GM23338 (cell line): ENCODE results near the gene AFF1. TPM values are rescaled to one million over a fixed set of nuclear protein-coding genes. Genes with fewer than 3 reads are reported as not detected.

ENCODE experiments used
- ATAC-seq: fragments of 200-7000 bp; cut with Tn5 transposase; 3 replicates; pipeline ENCODE4 v1.9.1; 2020
- DNase-seq: peaks from one replicate; pipeline ENCODE4 v3.0.0-alpha.2; 2015; ENCODE audit warnings: low spot score
- H2AFZ ChIP-seq: fragments of 200-600 bp; sonication (generic); 2 replicates; pipeline ENCODE4 v1.8.0; 2016; ENCODE audit warnings: antibody characterized with exemption, mild to moderate bottlenecking, moderate library complexity
- H3F3A ChIP-seq: fragments of 200-600 bp; sonication (generic); replicated peaks from 2 replicates; pipeline ENCODE4 v1.8.0; 2017; ENCODE audit warnings: antibody characterized with exemption, mixed run types, low read depth
- H3K27ac ChIP-seq: fragments of 200-600 bp; sonication (generic); 2 replicates; pipeline ENCODE4 v1.6.1; 2016; ENCODE audit warnings: low read depth
- H3K27me3 ChIP-seq: fragments of 200-600 bp; sonication (generic); 2 replicates; pipeline ENCODE4 v1.8.0; 2016; ENCODE audit warnings: mild to moderate bottlenecking, mixed run types, moderate library complexity; ENCODE audit not compliant: insufficient read depth
- H3K36me3 ChIP-seq: fragments of 200-600 bp; sonication (generic); 2 replicates; pipeline ENCODE4 v1.8.0; 2016; ENCODE audit warnings: mild to moderate bottlenecking; ENCODE audit not compliant: insufficient read depth
- H3K4me1 ChIP-seq: fragments of 200-600 bp; sonication (generic); 2 replicates; pipeline ENCODE4 v1.8.0; 2016; ENCODE audit warnings: mild to moderate bottlenecking, moderate library complexity; ENCODE audit not compliant: insufficient read depth
- H3K4me2 ChIP-seq: fragments of 200-600 bp; sonication (generic); 2 replicates; pipeline ENCODE4 v1.7.1; 2017; ENCODE audit warnings: mixed run types
- H3K4me3 ChIP-seq: fragments of 200-600 bp; sonication (generic); 2 replicates; pipeline ENCODE4 v1.6.1; 2016; ENCODE audit warnings: mixed run types
- H3K79me2 ChIP-seq: fragments of 200-600 bp; sonication (generic); replicated peaks from 2 replicates; pipeline ENCODE4 v1.8.0; 2017; ENCODE audit warnings: mild to moderate bottlenecking; ENCODE audit not compliant: insufficient read depth
- H3K9me2 ChIP-seq: fragments of 200-600 bp; sonication (generic); 2 replicates; pipeline ENCODE4 v1.8.0; 2017; ENCODE audit not compliant: insufficient read depth
- H4K20me1 ChIP-seq: fragments of 200-600 bp; sonication (generic); replicated peaks from 2 replicates; pipeline ENCODE4 v1.8.0; 2017; ENCODE audit warnings: mild to moderate bottlenecking; ENCODE audit not compliant: insufficient read depth
- H3K27ac Mint-ChIP-seq: 2 replicates; pipeline ENCODE4 v1.8.0; 2020; ENCODE audit warnings: inconsistent platforms, mild to moderate bottlenecking, moderate library complexity, mixed read lengths
- H3K27me3 Mint-ChIP-seq: 3 replicates; pipeline ENCODE4 v1.8.0; 2022; ENCODE audit warnings: low read depth, mild to moderate bottlenecking, moderate library complexity, mixed read lengths, inconsistent platforms; ENCODE audit not compliant: insufficient read depth, poor library complexity
- H3K36me3 Mint-ChIP-seq: 3 replicates; pipeline ENCODE4 v1.8.0; 2021; ENCODE audit warnings: low read depth, mild to moderate bottlenecking, inconsistent platforms, moderate library complexity, mixed read lengths
- H3K4me1 Mint-ChIP-seq: 3 replicates; pipeline ENCODE4 v1.8.0; 2020; ENCODE audit warnings: mild to moderate bottlenecking, inconsistent platforms, mixed read lengths
- H3K4me3 Mint-ChIP-seq: 3 replicates; pipeline ENCODE4 v1.8.0; 2021; ENCODE audit warnings: moderate library complexity, mild to moderate bottlenecking, inconsistent platforms, mixed read lengths
- H3K9me3 Mint-ChIP-seq: 3 replicates; pipeline ENCODE4 v1.8.0; 2020; ENCODE audit warnings: moderate library complexity, mild to moderate bottlenecking, inconsistent platforms, mixed read lengths
- CREB1 ChIP-seq: fragments of 250-450 bp; sonication (Bioruptor Pico); IDR thresholded peaks from 2 replicates; pipeline ENCODE4 v1.5.0; 2020; ENCODE audit warnings: low read depth, mild to moderate bottlenecking, moderate library complexity
- CTCF ChIP-seq, 2 experiments: fragments of 200-600 bp in 1 of 2; sonication (generic) in 1 of 2; conservative IDR thresholded peaks; 2 replicates each; pipeline versions ENCODE4 v1.5.1 to v1.6.1; 2016 to 2017; ENCODE audit warnings: antibody characterized with exemption in 2 of 2, low read depth in 2 of 2, mild to moderate bottlenecking in 2 of 2, moderate library complexity in 1 of 2
- ETS1 ChIP-seq: IDR thresholded peaks from 2 replicates; pipeline ENCODE4 v1.6.1; 2016; ENCODE audit warnings: antibody characterized with exemption
- EZH2 ChIP-seq: fragments of 200-600 bp; sonication (generic); IDR thresholded peaks from one replicate; pipeline ENCODE4 v1.8.0; 2017; ENCODE audit warnings: antibody characterized with exemption, mild to moderate bottlenecking, low read depth; ENCODE audit not compliant: unreplicated experiment
- JUNB ChIP-seq: IDR thresholded peaks from one replicate; pipeline ENCODE4 v1.6.1; 2016; ENCODE audit warnings: antibody characterized with exemption; ENCODE audit not compliant: unreplicated experiment
- NANOG ChIP-seq: IDR thresholded peaks from 2 replicates; pipeline ENCODE4 v1.6.1; 2016; ENCODE audit warnings: antibody characterized with exemption, borderline replicate concordance
- POLR2AphosphoS5 ChIP-seq: IDR thresholded peaks from 2 replicates; pipeline ENCODE4 v1.6.1; 2016; ENCODE audit warnings: antibody characterized with exemption, low read depth
- STAT1 ChIP-seq: IDR thresholded peaks from one replicate; pipeline ENCODE4 v1.6.1; 2016; ENCODE audit warnings: antibody characterized with exemption; ENCODE audit not compliant: unreplicated experiment
- ZNF114 ChIP-seq: fragments of 250-450 bp; sonication (Bioruptor Pico); IDR thresholded peaks from 2 replicates; pipeline ENCODE4 v1.5.0; 2020; ENCODE audit warnings: mild to moderate bottlenecking, moderate library complexity
- ZNF331 ChIP-seq: fragments of 250-450 bp; sonication (Bioruptor Pico); IDR thresholded peaks from 2 replicates; pipeline ENCODE4 v1.5.0; 2020; ENCODE audit warnings: low read depth, mild to moderate bottlenecking, moderate library complexity
- ZNF462 ChIP-seq: fragments of 250-450 bp; sonication (Bioruptor Pico); IDR thresholded peaks from 2 replicates; pipeline ENCODE4 v1.5.0; 2020; ENCODE audit warnings: mild to moderate bottlenecking, moderate library complexity
- polyA plus RNA-seq: library from polyadenylated mRNA; unstranded; fragments of >200 nt; fragmentation: Nextera tagmentation; extraction: Ambion mirVana; gene quantifications from 2 replicates; pipeline ENCODE4 v1.2.1, GENCODE V29; 2016
- total RNA-seq: library from RNA; depleted of rRNA; stranded (reverse); fragments of >200 nt; shearing (Covaris generic); gene quantifications from 2 replicates; pipeline ENCODE4 v1.2.3, GENCODE V29; 2014
- TF ChIP-seq, protein P1 (sequence below): IDR thresholded peaks from one replicate; pipeline ENCODE4 v1.6.1; 2018; ENCODE audit warnings: antibody characterized with exemption; ENCODE audit not compliant: unreplicated experiment

AFF1 gene
- total and polyA plus RNA-seq, 2 experiments from 2014 or later = 42.6 to 67.2 TPM

DNA sequence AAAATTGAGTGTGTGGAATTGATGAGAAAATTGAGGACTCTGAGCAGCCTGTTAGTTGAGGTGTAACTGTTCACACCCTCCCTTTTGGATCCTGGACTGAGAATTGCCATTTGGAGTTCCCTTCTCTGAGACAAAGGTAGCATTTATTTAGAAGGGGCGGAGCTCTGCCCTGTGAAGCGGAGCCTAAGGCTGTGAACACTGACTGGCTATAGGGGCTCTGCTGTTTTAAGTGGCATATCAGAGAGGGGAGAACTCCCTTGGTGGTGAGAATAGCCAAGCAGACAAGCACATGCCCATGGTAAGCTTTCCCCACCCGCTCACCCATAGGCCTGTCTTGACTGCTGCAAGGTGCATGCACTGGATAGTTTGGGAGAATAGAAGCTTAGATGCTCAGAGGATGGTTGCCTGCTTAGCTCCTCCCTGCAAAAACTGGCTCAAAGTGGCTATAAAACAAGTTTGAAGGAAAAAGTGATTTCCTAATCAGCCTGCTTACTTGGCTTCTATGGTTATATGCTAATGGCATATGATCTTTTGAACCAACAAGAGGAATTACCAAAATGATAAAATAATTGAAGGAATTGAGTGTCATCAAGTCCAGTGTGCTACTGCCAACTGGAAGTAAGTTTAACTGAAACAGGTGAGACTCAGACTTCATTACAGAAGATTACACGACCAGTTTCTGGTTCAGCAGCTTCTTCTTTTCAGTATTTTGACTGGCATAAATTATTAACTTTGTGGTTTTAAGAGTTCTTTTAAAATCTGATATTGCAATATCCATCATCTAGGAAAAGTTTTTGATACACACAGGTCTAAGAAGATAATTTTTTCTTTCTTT is 108.4 kb downstream of the AFF1 start:
- peaks cover 4% of the 10 kb centered on the region for H3K27me3 Mint-ChIP-seq
- H3K4me1 ChIP-seq = peaks cover 55% of the 10 kb centered on the region
- no peak overlapping the region for H3K4me2 ChIP-seq
- no peak overlapping the region for H3K27ac Mint-ChIP-seq
- no peaks in the 10 kb centered on the region; the same call in 2 of the 3 replicates for H3K9me3 Mint-ChIP-seq
- 0 out of 2 replicates have a peak, but pooled peaks cover 3% of the 10 kb centered on the region for H3F3A ChIP-seq
- H3K4me3 Mint-ChIP-seq = no peak overlapping the region
- peaks cover 89% of the 10 kb centered on the region for H3K79me2 ChIP-seq
- TF ChIP-seq EZH2 (no peak), ETS1 (no peak), JUNB (no peak), CTCF (conservative IDR thresholded peaks at IDR 0.05; ENCODE audit: low read depth in 2 of 2) (no peak), STAT1 (no peak), ZNF462 (CRISPR knock-in tag) (no peak), POLR2AphosphoS5 (no peak), ZNF114 (CRISPR knock-in tag) (no peak), NANOG (no peak), ZNF331 (no peak), CREB1 (CRISPR knock-in tag) (no peak)
- TF ChIP-seq, protein P1, sequence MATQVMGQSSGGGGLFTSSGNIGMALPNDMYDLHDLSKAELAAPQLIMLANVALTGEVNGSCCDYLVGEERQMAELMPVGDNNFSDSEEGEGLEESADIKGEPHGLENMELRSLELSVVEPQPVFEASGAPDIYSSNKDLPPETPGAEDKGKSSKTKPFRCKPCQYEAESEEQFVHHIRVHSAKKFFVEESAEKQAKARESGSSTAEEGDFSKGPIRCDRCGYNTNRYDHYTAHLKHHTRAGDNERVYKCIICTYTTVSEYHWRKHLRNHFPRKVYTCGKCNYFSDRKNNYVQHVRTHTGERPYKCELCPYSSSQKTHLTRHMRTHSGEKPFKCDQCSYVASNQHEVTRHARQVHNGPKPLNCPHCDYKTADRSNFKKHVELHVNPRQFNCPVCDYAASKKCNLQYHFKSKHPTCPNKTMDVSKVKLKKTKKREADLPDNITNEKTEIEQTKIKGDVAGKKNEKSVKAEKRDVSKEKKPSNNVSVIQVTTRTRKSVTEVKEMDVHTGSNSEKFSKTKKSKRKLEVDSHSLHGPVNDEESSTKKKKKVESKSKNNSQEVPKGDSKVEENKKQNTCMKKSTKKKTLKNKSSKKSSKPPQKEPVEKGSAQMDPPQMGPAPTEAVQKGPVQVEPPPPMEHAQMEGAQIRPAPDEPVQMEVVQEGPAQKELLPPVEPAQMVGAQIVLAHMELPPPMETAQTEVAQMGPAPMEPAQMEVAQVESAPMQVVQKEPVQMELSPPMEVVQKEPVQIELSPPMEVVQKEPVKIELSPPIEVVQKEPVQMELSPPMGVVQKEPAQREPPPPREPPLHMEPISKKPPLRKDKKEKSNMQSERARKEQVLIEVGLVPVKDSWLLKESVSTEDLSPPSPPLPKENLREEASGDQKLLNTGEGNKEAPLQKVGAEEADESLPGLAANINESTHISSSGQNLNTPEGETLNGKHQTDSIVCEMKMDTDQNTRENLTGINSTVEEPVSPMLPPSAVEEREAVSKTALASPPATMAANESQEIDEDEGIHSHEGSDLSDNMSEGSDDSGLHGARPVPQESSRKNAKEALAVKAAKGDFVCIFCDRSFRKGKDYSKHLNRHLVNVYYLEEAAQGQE = no peak
- H3K36me3 Mint-ChIP-seq = peaks cover 12% of the 10 kb centered on the region
- H4K20me1 ChIP-seq = peaks cover 28% of the 10 kb centered on the region
- H3K27me3 ChIP-seq = no peaks in the 10 kb centered on the region
- no peaks in the 10 kb centered on the region for H3K9me2 ChIP-seq
- DNase-seq (peak; percentile 49), ATAC-seq (peak; percentile 61)
- H3K36me3 ChIP-seq = no peaks in the 10 kb centered on the region
- peak overlapping the region; percentile 48; the same call in 1 of the 2 replicates for H3K27ac ChIP-seq
- no peak overlapping the region for H2AFZ ChIP-seq
- peaks cover 46% of the 10 kb centered on the region for H3K4me1 Mint-ChIP-seq
- no peak overlapping the region for H3K4me3 ChIP-seq
